AML-193 (cell line): Measurements from ENCODE around the gene KLHL8.

Experiments used
- DNase-seq, 2 experiments: peaks; one replicate each; lab custom pipeline; 2025; lab: John Stamatoyannopoulos, UW

The KLHL8 gene

GRCh38 chr4:87121341-87122065, 98.9 kb downstream of the KLHL8 start:
- DNase-seq = no peak

- no peak for DNase-seq
These were observed 99.8 kb downstream of the KLHL8 start for GRCh38 chr4:87120411-87121162.

- no peak for DNase-seq
These were observed 100.4 kb downstream of the KLHL8 start for GRCh38 chr4:87120010-87120409.

GRCh38 chr4:87118826-87119225, 101.6 kb downstream of the KLHL8 start:
- no peak for DNase-seq

- DNase-seq = no peak
These were observed 102.0 kb downstream of the KLHL8 start for GRCh38 chr4:87118421-87118820.

- no peak for DNase-seq
These were observed 102.7 kb downstream of the KLHL8 start for GRCh38 chr4:87117732-87118075.

GRCh38 chr4:87117051-87117731, 103.2 kb downstream of the KLHL8 start:
- DNase-seq = no peak

GRCh38 chr4:87116231-87116630, 104.2 kb downstream of the KLHL8 start:
- DNase-seq = no peak

GRCh38 chr4:87114245-87115062, 106.0 kb downstream of the KLHL8 start:
- no peak for DNase-seq

GRCh38 chr4:87112063-87112462, 108.4 kb downstream of the KLHL8 start:
- DNase-seq = no peak
